HG03354 (cell line): ENCODE measurements around the gene NDUFA5.
A peak's percentile ranks its signal among the peaks of the same experiment; 100 is the strongest.

ENCODE experiments used
- ATAC-seq: cut with Tn5 transposase; IDR thresholded peaks from one replicate; pipeline ENCODE4 v1.9.1; 2021; ENCODE audit warnings: mild to moderate bottlenecking; ENCODE audit not compliant: unreplicated experiment, poor library complexity, severe bottlenecking

NDUFA5 gene

DNA sequence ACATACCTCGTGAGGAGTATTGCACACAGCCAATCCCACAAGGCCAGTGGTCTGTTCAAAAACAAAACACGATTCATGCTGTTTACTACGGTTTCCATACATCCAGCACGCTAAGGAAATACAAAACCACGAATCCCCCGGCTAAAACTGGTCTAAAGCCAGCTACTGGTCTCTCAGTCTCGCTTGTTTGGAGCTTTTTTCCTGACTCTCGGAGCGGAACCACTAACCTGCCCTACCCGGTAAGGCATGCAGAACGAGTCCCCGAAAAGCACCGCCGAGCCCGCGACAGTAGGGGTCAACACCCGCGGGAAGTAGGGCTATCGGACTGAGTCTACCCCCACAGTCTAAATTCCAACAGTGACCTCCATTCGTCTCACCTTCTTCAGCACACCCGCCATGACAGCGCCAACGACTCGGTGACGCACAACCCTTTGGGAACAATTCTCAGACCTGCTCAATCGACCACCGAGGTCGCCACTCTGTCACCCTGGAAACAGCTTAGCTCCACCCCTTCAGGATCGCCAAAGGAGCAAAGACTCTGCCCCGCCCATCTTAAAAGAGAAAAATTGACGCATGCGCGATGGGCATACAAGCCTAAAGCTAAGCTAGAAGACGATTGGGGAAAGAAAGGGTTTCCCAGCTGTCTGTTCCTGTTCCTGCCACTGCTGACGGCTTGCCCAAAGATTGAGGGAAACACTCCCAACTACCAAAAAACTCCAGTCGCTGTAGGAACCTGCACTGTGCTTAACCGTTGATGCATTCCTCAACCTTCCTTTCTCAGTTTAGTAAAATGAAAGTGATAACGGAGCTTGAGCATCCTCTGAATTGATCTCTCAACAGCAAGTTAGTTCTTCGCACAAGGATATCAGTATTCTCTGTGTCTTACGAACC lies at the start of gene NDUFA5:
Gene NDUFA5 (minus strand): TSS at position 421 of the 891 bp plus-strand sequence. CDS start 23 bp downstream, at position 398.
- ATAC-seq = peak; percentile 98

DNA sequence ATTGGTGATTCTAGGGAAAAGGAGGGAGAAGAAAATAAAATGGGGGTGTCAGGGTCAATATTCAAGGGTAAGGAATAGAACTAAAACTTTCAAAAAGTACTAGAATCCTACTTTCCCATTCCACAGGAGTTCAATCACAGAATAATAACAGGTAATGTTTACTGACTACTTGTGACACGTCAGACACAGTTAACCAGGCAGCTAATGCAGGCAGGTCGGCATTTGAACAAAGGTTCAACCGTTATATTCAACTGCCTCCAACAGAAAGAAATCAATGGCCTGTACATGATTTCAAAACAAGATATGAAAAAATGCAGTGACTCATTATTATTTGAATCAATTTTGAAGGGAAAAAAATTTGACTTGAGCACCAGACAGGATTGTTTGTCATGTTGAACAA lies 47.1 kb upstream of the NDUFA5 start:
- ATAC-seq = no peak

DNA sequence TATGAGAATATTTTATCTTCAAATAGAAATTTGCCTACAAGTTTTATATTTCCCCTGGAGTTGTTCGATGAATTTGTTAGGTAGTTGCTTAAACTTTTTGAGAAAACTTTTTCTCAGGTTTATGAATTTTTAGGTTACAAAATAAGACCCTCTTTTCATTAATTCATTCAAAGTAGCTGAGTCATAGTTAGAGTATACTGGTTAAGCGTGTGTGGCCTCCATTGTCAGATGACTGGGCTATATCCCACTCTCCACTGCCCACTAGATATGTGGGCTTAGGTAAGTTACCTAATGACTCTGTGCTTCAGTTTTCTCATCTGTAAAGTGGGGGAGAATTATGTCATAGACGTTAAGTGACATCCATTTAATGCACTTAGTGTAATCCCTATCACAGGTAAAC lies 45.0 kb upstream of the NDUFA5 start:
- ATAC-seq = no peak

- no peak for ATAC-seq
These were observed 43.9 kb upstream of the NDUFA5 start, which contains the start of gene ASB15 for GRCh38 chr7:123601530-123601929. ASB15 (plus strand) TSS chr7:123601821; CDS start chr7:123614503, 12,682 bp downstream.

DNA sequence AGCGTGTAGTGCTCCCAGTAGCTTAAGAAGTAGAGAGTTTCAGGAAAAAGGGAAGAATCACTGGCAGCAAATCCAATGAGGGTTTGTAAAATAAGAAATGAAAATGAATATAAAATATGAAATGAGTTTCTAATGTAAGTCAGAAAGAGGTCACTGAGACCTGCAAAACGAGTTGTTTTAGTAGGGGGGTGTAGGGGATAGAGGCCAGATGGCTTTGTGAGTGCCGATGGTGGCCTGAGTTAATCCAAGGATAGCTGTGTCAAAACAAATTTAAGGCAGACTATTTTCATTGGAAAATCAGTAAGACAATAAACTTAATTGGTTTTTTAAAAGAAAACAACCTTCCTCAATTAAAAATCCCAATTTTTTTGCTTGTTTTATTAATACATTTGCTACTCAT lies 43.3 kb upstream of the NDUFA5 start:
- ATAC-seq = no peak

GRCh38 chr7:123599766-123600165 lies 42.1 kb upstream of the NDUFA5 start:
- no peak for ATAC-seq

DNA sequence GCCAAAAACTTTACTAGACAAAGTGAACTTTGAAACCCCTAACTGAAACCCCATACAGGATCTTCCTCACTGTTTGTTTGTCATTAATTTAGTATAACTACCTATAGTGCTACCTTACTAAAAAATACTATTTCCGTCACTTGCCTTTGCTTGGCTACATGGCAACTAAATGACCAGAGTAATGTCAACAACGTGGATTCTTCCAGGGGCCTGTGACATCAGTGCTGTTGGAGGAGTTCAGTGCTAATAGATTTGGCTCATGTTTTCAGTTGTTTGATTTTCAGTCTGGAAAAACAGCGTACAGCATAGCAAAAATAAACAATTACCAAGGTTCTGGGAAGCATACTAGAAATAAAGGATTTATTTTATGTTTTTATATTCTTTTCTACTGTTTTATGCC lies 41.0 kb upstream of the NDUFA5 start:
- no peak for ATAC-seq

- ATAC-seq = no peak
These were observed 37.2 kb upstream of the NDUFA5 start for GRCh38 chr7:123594813-123595241.

- no peak for ATAC-seq
These were observed 30.8 kb upstream of the NDUFA5 start for GRCh38 chr7:123588376-123588775.

DNA sequence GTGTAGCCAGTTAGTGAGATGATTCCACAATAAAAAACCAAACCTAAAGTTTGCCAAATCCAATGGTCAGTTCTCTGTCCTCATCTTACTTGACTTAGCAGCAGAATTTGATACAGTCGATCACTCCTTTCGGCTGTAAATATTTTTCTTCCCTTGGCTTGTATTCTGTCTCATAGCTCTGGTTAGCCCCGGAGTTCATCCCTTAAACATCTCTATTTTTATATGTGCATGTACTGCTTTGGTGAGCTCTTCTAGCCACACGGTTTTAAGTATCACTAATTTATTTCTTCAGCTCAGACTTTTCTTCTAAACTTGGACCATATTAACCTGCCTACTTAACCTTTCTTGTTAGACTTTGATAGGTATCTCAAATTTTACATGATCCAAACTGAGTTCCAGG lies 26.2 kb upstream of the NDUFA5 start:
- no peak for ATAC-seq

DNA sequence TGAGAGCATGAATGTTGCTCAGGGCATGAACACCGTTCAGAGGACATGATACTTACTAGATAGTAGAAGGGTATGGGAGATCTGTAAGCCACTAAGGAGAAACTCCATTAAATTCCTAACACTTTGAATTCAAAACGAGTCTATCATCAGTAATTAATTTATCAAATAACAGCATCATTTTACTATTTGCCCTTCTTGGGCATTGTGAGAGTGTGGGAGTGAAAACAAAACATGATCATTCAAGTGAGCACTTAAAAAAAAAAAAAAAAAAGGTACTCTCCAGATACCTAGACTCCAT lies 23.5 kb upstream of the NDUFA5 start:
- ATAC-seq = no peak

DNA sequence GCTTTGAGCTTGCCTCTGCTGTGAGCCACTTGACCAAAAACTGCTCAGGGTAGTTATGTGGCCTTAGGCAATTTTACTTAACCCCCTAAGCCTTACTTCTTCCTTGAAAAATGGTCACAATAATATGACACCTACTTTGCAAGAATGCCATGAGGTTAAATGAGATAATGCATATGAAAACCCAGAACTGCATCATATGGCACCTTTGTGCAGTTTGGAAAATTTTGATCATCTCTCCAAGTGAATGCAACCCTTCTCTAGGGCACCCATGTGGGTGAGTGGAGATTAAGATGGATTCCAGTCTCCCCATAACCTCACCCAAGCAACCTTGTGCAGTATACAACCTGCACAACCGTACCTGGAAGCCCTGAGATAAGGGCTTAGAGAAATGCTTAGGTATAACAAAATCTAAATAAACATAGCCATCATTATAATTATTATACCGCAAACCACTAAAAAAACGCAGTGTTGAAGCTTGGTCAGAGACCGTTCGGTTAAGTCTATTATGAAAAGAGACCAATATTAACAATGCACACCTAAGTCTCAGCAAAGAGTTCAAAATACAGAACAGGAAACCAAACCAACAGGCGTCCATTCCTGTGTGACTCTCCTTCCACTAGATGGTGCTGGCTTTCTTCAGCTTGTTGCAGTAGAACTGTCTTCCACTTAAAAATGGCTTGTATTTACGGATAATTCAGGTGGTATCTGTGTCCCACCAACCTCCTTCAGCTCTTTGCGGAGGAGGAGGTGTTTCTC lies 23.0 kb upstream of the NDUFA5 start:
- ATAC-seq = peak; percentile 80

GRCh38 chr7:123579416-123579815 lies 21.8 kb upstream of the NDUFA5 start:
- no peak for ATAC-seq

DNA sequence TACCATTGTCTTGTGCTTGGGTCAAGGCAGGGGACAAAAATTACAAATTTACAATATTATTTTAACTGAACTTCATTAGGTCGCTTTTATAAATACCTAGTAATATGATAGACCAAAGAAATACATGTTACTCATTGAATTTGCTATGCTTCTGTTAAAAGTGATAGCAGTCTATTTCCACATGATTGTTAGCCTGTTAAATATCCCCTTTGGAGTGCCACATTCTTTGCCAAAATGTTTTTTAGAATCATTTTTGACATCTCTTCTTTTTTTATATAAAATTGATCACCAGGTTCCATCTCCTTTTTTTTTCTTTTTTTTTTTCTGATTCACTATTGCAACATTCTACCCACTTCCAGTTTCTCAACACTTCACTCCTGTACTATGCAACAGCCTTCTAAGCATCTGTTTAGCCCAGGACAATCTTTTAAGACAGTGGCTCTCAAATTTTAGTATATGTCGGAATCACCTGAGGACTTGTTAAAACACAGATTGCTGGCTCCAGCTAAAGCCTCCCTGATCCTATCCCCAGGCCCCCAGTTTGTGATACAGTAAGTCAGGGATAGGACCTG lies 16.4 kb upstream of the NDUFA5 start:
- ATAC-seq = no peak

DNA sequence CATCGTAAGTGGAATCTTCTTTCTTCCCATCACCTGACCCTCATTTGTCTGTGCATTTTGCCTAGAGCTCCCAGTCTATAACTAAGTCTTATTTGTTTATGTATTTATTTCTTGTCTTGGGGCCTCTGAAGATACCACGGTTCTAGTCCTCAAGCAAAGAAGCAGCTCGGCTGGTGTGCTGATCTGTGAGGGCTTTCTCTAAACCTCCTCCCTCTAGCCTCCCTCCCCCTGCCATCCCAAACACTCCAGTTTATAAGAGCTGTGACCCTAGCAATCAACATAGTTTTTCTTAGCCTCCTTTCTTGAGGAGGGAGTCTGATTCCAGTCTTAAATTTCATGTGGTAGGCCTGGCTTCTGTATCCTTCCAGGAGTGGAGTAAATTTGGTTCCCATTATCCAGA lies 15.7 kb upstream of the NDUFA5 start:
- no peak for ATAC-seq

- ATAC-seq = no peak
These were observed 14.1 kb upstream of the NDUFA5 start for GRCh38 chr7:123571684-123572083.

DNA sequence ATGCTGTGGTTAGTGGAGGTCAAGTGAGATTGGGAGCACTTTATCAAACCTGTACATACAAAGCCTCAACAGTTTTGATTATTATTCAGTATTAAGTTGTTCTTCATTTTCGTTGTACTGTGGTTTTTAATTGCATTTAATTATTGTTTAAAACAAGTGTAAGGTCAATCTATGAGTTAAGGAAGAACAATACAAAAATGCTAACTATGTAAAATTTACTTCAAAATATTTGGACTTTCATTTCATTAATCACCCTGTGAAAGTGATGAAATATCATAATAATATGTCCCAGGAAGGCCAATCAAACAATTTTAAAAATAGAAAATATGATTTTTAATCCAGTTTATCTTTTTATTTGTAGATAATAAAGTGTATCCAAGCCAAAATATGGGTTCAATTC lies 13.6 kb upstream of the NDUFA5 start:
- ATAC-seq = no peak

DNA sequence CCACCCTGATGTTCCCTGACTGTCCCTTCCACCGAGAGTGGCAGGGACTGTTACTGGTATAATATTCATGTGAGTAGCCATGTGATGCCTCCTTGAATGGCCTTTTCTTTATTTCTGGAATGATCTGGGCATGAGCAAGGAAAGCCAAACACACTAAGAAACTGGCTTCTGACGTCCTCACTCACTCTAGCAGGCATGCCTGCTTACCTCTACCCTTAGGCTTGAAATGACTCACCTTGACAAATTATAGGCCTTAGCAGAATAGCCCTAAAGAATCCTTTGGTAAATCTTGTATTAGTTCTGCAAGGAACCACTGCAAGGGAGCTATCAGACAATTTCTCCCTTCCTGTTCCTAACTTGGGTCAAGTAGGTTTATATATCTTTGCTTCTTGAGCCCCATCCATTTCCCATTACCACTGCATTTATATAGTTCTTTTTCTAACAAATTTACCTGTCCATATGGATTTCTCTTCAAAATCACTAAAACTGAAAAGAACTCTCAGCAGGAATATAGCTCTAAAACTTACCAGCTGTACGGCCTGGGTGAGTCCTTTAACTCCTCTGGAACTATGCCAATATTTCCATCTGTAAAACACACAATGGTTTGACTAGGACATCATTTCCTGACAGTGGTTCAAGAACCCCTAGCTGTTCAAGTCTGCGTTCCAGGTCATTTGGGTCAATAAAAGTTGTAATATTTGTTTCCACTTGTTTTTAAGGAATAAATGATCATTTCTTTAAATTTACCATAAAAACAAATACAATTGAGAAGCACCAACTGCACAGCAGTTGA lies 13.0 kb upstream of the NDUFA5 start:
- ATAC-seq = no peak

DNA sequence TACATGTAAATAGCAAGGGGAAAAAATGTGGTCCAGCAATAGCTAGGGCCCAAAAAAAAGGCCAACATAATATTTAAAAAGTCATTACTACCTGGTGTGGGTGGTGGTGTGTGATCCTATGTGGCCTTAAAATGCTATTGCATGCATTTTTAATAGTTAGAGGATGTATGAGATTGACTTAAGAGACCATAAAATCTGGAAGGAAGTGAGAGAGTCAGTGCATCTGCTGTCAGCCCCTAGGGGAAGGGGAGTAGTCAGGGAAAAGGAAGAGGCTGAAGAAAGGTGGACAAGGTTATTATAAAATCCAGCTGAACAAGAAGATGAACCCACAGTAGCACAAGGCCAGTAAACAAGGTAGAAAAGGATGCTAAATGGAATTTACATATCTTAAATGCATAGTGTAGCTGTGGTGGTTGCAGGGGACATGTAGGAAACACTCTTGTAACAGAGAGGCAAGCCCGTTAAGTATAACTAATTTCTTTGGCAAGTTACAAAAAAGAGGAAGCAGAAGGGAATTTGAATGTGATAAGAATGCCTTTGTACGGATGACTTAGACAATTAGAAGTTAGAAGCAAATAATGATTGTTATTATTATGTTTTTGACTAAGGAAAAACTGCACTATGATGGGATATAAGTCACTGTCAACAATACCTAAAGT lies 11.9 kb upstream of the NDUFA5 start:
- ATAC-seq = no peak
